ENCODE measurements around the gene HPDL.

Gene HPDL

DNA sequence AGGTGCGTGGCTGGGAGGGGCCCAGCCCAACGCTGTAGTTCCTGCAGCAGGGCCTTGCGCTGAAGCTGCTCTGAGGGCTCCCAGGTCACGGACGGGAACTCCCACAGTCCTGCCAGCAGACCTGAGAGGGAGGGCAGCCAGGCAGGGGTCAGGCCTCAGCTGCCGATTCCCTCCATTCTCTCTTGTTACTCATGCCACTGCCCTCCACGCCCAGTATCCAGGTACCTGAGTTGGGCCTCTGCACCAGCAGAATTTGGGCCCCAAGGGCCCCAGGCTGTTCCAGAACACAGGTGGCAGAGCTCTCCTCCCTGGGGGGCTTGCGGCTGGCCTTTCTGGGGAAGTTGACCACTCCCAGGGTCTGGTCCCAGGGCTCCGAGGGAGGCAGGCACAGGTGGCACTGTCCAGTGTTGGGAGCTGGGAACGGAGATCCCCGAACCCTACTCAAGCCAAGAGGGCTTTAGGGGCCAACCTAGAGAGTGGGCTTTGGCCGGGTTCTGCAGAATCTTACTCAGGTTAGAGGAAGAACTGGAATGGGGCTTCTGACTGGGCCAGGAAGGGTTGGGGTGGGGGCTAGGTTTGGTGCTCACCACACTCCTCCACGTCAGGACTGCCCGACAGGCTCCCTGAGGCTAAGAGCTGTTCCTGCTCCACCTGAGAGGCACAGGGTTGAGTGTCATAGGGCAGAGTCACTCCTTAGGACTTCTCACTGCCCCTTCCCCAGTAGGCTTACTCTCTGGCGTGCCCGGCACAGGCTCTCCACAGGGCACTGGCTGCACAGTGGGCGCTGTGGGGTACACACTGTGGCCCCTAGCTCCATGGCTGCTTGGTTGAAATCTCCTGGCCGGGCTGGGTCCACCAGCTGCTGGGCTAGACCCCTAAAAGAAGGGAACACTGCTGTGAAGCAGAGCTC, 5.0 kb downstream of the HPDL start:
- Mint-ChIP-seq H3K36me3 (ENCODE audit: low read depth) (peaks cover 21% of the 10 kb centered on the region), H3K27ac (no peak overlapping the region), H3K9me3 (no peaks in the 10 kb centered on the region), H3K4me3 (no peak overlapping the region), H3K4me1 (ENCODE audit: low read depth) (peaks cover 18% of the 10 kb centered on the region), H3K27me3 (ENCODE audit: low read depth) (no peaks in the 10 kb centered on the region)
- no peak for DNase-seq (ENCODE audit: low spot score)

DNA sequence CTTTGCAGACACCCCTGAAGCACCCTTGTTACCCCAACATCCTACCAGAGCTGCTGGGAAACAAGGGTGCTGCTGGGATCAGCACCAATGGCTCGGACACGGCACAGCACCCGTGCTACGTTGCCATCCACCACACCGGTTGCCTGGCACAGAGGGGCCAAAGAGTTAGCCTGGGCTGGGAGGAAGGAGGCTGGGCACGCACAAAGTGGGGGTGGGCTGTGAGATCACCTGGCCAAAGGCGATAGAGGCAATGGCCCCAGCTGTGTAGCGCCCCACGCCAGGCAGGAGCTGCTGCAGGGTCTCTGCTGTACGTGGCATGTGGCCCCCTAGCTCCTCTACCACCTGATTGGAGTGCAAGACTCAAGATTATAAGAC, 5.6 kb downstream of the HPDL start:
- peaks cover 18% of the 10 kb centered on the region for H3K4me1 Mint-ChIP-seq (ENCODE audit: low read depth)
- H3K4me3 Mint-ChIP-seq = no peak overlapping the region
- no peak overlapping the region for H3K27ac Mint-ChIP-seq
- no peaks in the 10 kb centered on the region for H3K9me3 Mint-ChIP-seq
- peaks cover 21% of the 10 kb centered on the region for H3K36me3 Mint-ChIP-seq (ENCODE audit: low read depth)
- no peak for DNase-seq (ENCODE audit: low spot score)
- no peaks in the 10 kb centered on the region for H3K27me3 Mint-ChIP-seq (ENCODE audit: low read depth)

DNA sequence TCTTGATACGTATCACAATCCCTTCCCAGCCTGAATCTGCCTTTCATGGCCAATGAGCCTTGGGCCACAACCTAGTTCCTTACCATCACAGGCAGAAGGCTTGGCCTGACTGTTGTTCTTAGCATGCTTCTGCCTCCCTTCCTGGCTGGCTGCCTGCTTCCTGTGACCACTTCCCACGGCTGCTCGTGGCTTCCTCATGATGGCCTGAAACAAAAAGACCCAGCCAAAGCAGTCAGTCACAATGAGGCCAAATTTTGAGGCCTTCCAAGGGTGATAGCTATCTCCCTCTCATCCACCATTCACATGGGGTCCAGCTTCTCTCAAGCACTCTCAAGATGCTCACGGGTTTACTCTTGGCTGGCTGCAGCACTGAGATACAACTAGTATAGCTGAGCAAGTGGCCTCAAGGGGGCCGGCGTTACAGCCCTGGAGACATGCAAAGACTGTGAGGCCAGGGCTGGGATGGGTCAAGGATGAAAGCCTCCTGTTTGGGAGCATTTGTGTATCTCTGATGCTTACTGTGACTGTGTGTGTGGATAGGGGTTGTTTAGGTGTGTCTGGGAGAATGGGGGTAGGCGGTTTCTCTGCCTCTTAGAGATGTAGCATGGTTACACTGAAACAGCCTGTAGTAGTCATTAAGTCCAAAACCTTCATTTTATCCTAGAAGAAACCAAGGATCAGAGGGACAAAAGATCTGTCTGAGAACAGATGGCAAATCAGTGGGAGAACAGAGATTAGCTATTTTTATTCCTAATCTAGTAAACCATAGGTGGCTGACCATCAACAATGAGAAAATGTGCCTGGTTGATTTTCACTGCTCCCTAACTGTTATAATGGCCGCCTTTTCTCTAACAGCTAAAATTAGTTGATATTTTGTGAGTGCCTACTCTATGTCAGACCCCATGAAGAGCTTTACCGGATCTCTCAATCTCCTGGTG, 7.9 kb downstream of the HPDL start:
- Mint-ChIP-seq H3K27me3 (ENCODE audit: low read depth) (no peaks in the 10 kb centered on the region), H3K27ac (peak overlapping the region; percentile 56), H3K9me3 (peaks cover 5% of the 10 kb centered on the region), H3K4me3 (no peak overlapping the region), H3K4me1 (ENCODE audit: low read depth) (peaks cover 23% of the 10 kb centered on the region), H3K36me3 (ENCODE audit: low read depth) (peaks cover 28% of the 10 kb centered on the region)
- no peak for DNase-seq (ENCODE audit: low spot score)

DNA sequence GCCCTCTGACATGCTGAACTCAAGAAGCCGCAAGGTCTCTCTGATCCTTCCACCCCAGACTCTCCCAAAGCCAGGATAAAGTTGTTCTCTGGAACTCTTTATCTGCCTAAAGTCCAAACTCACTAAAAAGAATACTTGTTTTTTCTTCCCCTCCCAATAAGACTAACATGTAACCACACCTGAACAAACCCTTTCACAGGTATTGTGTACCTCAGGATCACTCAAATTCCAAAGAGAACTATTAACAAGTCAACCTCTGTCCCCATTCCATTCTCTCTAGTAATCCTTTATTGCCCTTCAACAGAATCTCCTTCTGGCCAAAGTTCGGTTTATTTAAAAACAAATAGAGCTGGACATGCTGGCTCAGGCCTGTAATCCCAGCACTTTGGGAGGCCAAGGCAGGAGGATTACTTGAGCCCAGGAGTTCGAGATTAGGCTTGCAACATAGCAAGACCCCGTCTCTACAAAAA, 9.2 kb downstream of the HPDL start:
- Mint-ChIP-seq H3K27ac (no peak overlapping the region), H3K36me3 (ENCODE audit: low read depth) (peaks cover 29% of the 10 kb centered on the region), H3K9me3 (peaks cover 5% of the 10 kb centered on the region)

DNA sequence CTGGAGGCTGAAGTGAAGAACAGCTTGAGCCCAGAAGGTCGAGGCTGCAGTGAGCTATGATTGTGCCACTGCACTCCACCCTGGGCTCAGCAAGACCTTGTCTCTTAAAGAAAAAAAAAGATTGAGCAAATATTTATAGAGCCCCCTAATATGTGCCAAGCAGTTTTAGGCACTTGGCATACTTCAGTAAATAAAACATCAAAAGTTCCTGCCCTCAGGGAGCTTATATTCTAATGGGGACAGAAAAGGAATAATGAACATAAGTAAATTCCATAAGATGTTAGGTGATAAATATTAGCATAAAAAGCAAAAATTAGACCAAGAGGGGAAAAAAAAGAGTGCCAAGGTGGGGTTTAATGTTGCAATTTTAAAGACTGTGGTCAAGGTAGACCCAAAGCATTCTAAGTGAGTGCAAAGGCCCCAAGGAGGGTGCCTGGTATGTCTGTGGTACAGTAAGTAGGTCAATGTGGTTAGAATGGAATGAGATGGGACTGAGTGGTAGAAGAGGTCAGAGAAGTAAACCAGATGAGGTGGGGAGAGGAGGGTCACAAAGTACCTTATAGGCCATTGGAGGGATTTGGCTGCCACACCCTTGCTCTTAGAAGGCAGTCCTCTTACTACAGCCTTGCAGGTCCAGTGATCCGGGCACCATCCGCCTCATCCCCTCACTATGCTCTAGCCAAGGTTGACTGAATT, 11.1 kb downstream of the HPDL start:
- Mint-ChIP-seq H3K36me3 (ENCODE audit: low read depth) (peaks cover 41% of the 10 kb centered on the region), H3K27me3 (ENCODE audit: low read depth) (no peaks in the 10 kb centered on the region), H3K4me3 (peak overlapping the region; percentile 20), H3K27ac (no peak overlapping the region), H3K4me1 (ENCODE audit: low read depth) (peaks cover 42% of the 10 kb centered on the region), H3K9me3 (peaks cover 5% of the 10 kb centered on the region)
- no peak for DNase-seq (ENCODE audit: low spot score)

More for the DNA sequence above, 9.2 kb downstream of the HPDL start:
- Mint-ChIP-seq H3K4me1 (ENCODE audit: low read depth) (peaks cover 26% of the 10 kb centered on the region), H3K27me3 (ENCODE audit: low read depth) (no peaks in the 10 kb centered on the region), H3K4me3 (no peak overlapping the region)
- DNase-seq (ENCODE audit: low spot score) = no peak

DNA sequence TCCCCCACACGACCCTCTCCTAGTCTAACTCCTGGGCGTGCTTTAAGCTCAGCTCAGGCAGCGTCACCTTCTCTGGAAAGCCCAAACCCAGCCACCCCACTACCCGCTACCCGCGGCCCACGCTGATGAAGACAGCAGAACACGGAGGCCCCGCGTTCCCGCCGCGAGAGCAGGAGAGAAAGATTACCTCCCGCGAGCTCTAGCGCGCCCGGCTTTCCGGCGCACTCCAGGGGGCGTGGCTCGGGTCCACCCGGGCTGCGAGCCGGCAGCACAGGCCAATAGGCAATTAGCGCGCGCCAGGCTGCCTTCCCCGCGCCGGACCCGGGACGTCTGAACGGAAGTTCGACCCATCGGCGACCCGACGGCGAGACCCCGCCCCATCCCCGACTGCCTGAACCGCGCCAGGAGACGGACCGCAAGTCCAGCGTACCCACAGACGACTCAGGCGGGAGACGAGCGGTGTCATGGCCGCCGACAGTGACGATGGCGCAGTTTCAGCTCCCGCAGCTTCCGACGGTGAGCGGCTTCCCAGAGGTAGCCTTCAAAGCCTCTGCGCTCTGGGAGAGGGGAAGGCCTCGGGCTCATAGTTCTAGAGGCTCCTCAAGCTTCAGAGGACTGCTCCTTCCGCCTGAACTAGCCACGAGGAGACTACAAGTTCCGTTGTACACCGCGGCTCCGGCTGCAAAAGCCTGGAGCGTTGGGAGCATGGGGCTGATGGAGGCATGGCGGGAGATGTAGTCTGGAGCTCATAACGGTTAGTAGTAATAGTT, 13.3 kb downstream of the HPDL start, which contains the start of the genes MUTYH and TOE1:
Gene MUTYH (minus strand): TSS at position 652 of the 770 bp plus-strand sequence. CDS start 5,935 bp downstream, outside the sequence.
Gene TOE1 (plus strand): TSS at position 382 of the 770 bp plus-strand sequence. CDS start 83 bp downstream, at position 465.
- Mint-ChIP-seq H3K27me3 (ENCODE audit: low read depth) (no peaks in the 10 kb centered on the region), H3K27ac (peak within 1 kb of the TSS; percentile 99), H3K4me1 (ENCODE audit: low read depth) (peaks cover 34% of the 10 kb centered on the region), H3K36me3 (ENCODE audit: low read depth) (peaks cover 43% of the 10 kb centered on the region), H3K4me3 (peak within 1 kb of the TSS; percentile 99), H3K9me3 (peaks cover 5% of the 10 kb centered on the region)
- peak; percentile 98 for DNase-seq (ENCODE audit: low spot score)

DNA sequence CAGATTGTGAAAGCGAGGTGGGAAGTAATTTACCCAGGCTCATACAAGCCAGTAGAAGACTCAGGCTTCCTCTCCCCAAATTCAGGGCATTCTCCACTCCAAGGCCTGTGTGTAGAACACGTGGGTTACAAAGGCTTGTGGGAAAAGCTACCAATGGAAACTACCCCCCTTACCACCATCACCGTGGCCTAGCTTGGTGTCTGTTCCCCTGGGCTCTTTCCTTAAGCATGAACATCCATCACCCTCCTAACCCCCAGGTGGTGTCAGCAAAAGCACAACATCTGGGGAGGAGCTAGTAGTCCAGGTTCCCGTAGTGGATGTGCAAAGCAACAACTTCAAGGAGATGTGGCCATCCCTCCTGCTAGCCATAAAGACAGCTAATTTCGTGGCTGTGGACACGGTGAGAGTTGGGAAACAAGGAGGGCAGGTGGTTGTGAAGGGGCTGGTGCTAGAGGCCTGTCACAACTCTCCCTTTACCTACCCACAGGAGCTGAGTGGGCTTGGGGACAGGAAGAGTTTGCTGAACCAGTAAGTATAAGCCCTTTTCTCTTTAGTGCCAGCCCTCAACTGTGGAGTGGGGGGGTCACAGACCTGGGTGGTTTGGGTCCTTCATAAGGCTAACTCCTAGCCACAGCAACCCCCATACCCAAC, 14.2 kb downstream of the HPDL start:
- peaks cover 30% of the 10 kb centered on the region for H3K4me1 Mint-ChIP-seq (ENCODE audit: low read depth)
- peaks cover 5% of the 10 kb centered on the region for H3K9me3 Mint-ChIP-seq
- peak overlapping the region; percentile 99 for H3K4me3 Mint-ChIP-seq
- no peak for DNase-seq (ENCODE audit: low spot score)
- no peaks in the 10 kb centered on the region for H3K27me3 Mint-ChIP-seq (ENCODE audit: low read depth)
- H3K36me3 Mint-ChIP-seq (ENCODE audit: low read depth) = peaks cover 47% of the 10 kb centered on the region
- peak overlapping the region; percentile 99 for H3K27ac Mint-ChIP-seq

DNA sequence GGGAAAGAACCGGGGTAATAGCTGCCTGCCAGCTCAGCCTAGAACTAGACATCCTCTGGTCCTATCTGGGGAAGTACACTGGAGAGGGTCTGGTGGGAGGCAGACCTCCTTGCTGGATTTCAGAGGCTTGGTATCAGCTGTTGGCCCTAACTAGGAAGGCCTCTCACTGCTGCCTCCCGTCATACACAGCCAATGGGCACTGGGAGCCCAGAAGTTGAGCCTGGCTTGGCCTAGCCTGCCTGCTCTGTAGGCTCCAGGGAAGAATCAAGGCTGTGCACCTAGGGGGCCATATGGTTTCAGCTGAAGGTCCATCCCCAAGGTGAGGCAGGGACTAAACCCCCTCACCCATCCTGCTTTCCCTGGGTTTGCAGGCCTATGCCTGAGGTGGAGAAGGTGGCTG, 17.8 kb downstream of the HPDL start:
- H3K36me3 Mint-ChIP-seq (ENCODE audit: low read depth) = peaks cover 40% of the 10 kb centered on the region
- H3K27ac Mint-ChIP-seq = no peak overlapping the region
- no peak overlapping the region for H3K4me3 Mint-ChIP-seq
- H3K27me3 Mint-ChIP-seq (ENCODE audit: low read depth) = no peaks in the 10 kb centered on the region
- peaks cover 23% of the 10 kb centered on the region for H3K4me1 Mint-ChIP-seq (ENCODE audit: low read depth)
- no peak for DNase-seq (ENCODE audit: low spot score)
- H3K9me3 Mint-ChIP-seq = no peaks in the 10 kb centered on the region

DNA sequence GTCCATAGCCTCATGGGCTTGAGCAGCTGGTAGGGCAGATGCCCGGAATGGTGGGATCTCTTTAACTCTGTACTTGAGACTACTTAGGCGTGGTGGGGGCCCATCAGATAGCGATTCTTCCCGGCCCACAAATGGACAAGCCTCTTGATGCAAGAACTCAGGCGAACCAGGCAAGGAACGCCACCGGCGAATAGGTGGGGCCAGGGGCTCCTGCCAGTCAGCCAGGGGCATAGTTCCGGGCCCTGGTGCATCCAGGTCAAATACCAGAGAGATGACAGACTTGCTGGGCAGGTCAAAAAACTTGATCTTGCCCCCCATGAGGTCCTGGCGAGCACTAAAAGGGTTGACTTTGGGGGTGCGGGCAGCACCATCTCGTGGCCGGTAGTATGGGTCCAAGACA, 18.3 kb downstream of the HPDL start:
- H3K9me3 Mint-ChIP-seq = no peaks in the 10 kb centered on the region
- DNase-seq (ENCODE audit: low spot score) = no peak
- no peak overlapping the region for H3K4me3 Mint-ChIP-seq
- no peaks in the 10 kb centered on the region for H3K27me3 Mint-ChIP-seq (ENCODE audit: low read depth)
- H3K4me1 Mint-ChIP-seq (ENCODE audit: low read depth) = peaks cover 22% of the 10 kb centered on the region
- peaks cover 37% of the 10 kb centered on the region for H3K36me3 Mint-ChIP-seq (ENCODE audit: low read depth)
- no peak overlapping the region for H3K27ac Mint-ChIP-seq

DNA sequence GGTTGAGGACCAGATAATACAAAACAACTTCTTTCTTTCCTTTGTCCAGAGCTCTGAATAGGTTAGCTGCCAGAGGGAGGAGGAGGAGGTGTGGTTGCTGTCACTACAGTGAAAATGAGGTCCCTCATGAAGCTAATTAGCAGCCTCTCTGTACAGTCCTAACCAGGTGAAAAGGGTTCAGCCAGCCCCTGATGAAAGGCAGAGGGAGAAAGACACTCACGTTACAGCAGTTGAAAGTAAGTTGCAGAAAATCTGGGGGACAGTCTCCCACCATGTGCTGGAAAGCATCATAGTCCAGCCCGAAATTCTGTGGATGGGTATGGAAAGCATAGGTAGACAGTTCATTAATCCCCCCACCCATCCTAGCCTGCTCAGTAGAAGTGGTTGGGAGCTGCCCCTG, 19.8 kb downstream of the HPDL start:
- H3K4me3 Mint-ChIP-seq = no peak overlapping the region
- H3K4me1 Mint-ChIP-seq (ENCODE audit: low read depth) = peaks cover 21% of the 10 kb centered on the region
- H3K9me3 Mint-ChIP-seq = no peaks in the 10 kb centered on the region
- peaks cover 31% of the 10 kb centered on the region for H3K36me3 Mint-ChIP-seq (ENCODE audit: low read depth)
- no peak overlapping the region for H3K27ac Mint-ChIP-seq
- no peaks in the 10 kb centered on the region for H3K27me3 Mint-ChIP-seq (ENCODE audit: low read depth)
- DNase-seq (ENCODE audit: low spot score) = no peak

DNA sequence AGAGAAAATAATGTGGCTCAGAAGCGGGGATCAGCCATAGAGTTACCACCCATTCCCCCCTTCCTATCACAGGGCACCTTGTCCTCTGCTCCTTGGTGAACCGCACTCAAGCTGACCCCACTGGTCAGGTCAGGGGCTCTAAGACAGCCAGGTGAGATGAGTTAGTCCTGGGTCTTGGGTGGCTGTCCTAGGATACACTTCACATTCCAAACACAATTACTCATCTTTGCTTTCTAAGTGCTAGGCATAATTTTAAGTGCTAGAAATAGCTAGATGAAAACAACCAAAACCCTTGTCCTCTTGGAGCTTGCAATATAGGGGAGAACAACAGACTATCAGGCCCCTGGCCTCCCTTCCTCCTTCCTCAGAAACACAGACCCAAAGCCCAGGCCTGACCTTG, 21.3 kb downstream of the HPDL start:
- no peak for DNase-seq (ENCODE audit: low spot score)
- H3K4me3 Mint-ChIP-seq = no peak overlapping the region
- H3K9me3 Mint-ChIP-seq = no peaks in the 10 kb centered on the region
- H3K27me3 Mint-ChIP-seq (ENCODE audit: low read depth) = no peaks in the 10 kb centered on the region
- peaks cover 12% of the 10 kb centered on the region for H3K4me1 Mint-ChIP-seq (ENCODE audit: low read depth)
- no peak overlapping the region for H3K27ac Mint-ChIP-seq
- H3K36me3 Mint-ChIP-seq (ENCODE audit: low read depth) = peaks cover 17% of the 10 kb centered on the region

DNA sequence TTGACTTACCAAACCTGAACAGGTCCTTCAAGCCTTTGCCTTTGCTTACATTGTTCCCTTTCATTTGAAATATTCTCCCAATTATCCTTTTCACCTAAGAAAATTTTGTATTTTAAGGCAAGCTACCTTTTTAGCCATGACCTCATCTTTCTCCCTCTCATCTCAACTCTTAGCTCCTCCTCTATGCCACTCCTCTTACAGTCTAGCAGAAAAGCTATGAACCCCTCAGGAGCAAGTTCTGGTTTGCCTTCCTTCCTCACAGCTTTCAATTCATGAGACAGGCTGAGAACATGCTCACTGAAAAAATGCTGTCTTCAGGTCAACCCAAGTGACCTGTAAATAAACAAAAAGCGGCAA, 21.9 kb downstream of the HPDL start:
- no peaks in the 10 kb centered on the region for H3K9me3 Mint-ChIP-seq
- peaks cover 12% of the 10 kb centered on the region for H3K36me3 Mint-ChIP-seq (ENCODE audit: low read depth)
- H3K4me1 Mint-ChIP-seq (ENCODE audit: low read depth) = peaks cover 12% of the 10 kb centered on the region
- DNase-seq (ENCODE audit: low spot score) = no peak
- no peak overlapping the region for H3K27ac Mint-ChIP-seq
- H3K27me3 Mint-ChIP-seq (ENCODE audit: low read depth) = no peaks in the 10 kb centered on the region
- no peak overlapping the region for H3K4me3 Mint-ChIP-seq

Data from T-helper 2 cell treated with Interferon-gamma antibody and Interleukin-4, amounts not matched to agents 5 μg/mL and 100 μg/mL, for 36 hours (primary cell).